Natural killer cell (primary cell): Measurements from ENCODE around the gene PDE11A. TPM values are rescaled to one million over a fixed set of nuclear protein-coding genes. Genes with fewer than 3 reads are reported as not detected.
"Not testable (repeated sequence)": the region's sequence is repeated elsewhere in the genome, so short reads cannot be mapped to it uniquely, and the experiment has no call there.

ENCODE experiments used
- ATAC-seq, 3 donors: fragments of 150-1000 bp in 2 of 3; fragments of 200-7000 bp in 1 of 3; cut with Tn5 transposase; 1 replicate in 1 of 3; 2 replicates in 2 of 3; pipeline ENCODE4 v1.10.0; 2021; ENCODE audit warnings: mild to moderate bottlenecking in 2 of 3, moderate library complexity in 2 of 3
- DNase-seq, 2 donors: peaks; one replicate each; pipeline versions ENCODE4 v3.0.0 to v3.0.0-alpha.2; 2013 to 2021; ENCODE audit warnings: mixed read lengths in 1 of 2
- H3K27ac ChIP-seq: one replicate; pipeline ENCODE4 v1.5.1; 2013; ENCODE audit warnings: mild to moderate bottlenecking, low read length
- H3K27me3 ChIP-seq: one replicate; pipeline ENCODE4 v1.6.1; 2013; ENCODE audit warnings: low read length; ENCODE audit not compliant: control insufficient read depth, insufficient read depth
- H3K36me3 ChIP-seq: one replicate; pipeline ENCODE4 v1.6.1; 2013; ENCODE audit warnings: low read length; ENCODE audit not compliant: control insufficient read depth, insufficient read depth
- H3K4me1 ChIP-seq: one replicate; pipeline ENCODE4 v1.6.1; 2013; ENCODE audit warnings: low read length; ENCODE audit not compliant: control insufficient read depth, insufficient read depth
- H3K4me3 ChIP-seq: one replicate; pipeline ENCODE4 v1.5.1; 2013; ENCODE audit warnings: low read length
- H3K9me3 ChIP-seq: one replicate; pipeline ENCODE4 v1.6.1; 2013; ENCODE audit warnings: low read length; ENCODE audit not compliant: control insufficient read depth, insufficient read depth
- H3K27ac Mint-ChIP-seq, 2 donors: one replicate each; pipeline ENCODE4 v1.8.0; 2022; ENCODE audit warnings: mild to moderate bottlenecking in 2 of 2, mixed read lengths in 2 of 2, moderate library complexity in 1 of 2
- H3K27me3 Mint-ChIP-seq, 2 donors: one replicate each; pipeline ENCODE4 v1.8.0; 2022; ENCODE audit warnings: low read depth in 2 of 2, mixed read lengths in 2 of 2
- H3K36me3 Mint-ChIP-seq: one replicate; pipeline ENCODE4 v1.8.0; 2022; ENCODE audit warnings: mixed read lengths
- H3K4me1 Mint-ChIP-seq, 2 donors: one replicate each; pipeline ENCODE4 v1.8.0; 2022; ENCODE audit warnings: mixed read lengths in 2 of 2
- H3K4me3 Mint-ChIP-seq: one replicate; pipeline ENCODE4 v1.8.0; 2022; ENCODE audit warnings: mild to moderate bottlenecking, moderate library complexity, mixed read lengths
- H3K9me3 Mint-ChIP-seq, 2 donors: one replicate each; pipeline ENCODE4 v1.8.0; 2022; ENCODE audit warnings: mixed read lengths in 2 of 2
- WGBS: methylation state at CpG from one replicate; pipeline ENCODE4 v1.1.7; 2013; ENCODE audit warnings: missing lambda C conversion rate; ENCODE audit not compliant: insufficient coverage; 5-methylcytosine and 5-hydroxymethylcytosine counted together
- intact Hi-C: fragments of 100-400 bp; cut with micrococcal nuclease; formaldehyde crosslinking; loops from one replicate; pipeline ENCODE4 v1.14.2; 2022
- total RNA-seq, 4 donors: library from RNA; stranded (reverse); fragments of 120-200 nt in 1 of 4; gene quantifications; one replicate each; pipeline versions ENCODE4 v1.2.3 to v1.2.4, GENCODE V29; 2013 to 2022
- TF ChIP-seq, protein P1 (sequence below): fragments of 200-600 bp; IDR thresholded peaks from one replicate; pipeline ENCODE4 v1.8.0; 2022; ENCODE audit warnings: antibody characterized with exemption

The PDE11A gene
- total RNA-seq, 3 donors from 2014 or later (not counting 1 experiment from before 2014, with no cell fraction given) = not detected

DNA sequence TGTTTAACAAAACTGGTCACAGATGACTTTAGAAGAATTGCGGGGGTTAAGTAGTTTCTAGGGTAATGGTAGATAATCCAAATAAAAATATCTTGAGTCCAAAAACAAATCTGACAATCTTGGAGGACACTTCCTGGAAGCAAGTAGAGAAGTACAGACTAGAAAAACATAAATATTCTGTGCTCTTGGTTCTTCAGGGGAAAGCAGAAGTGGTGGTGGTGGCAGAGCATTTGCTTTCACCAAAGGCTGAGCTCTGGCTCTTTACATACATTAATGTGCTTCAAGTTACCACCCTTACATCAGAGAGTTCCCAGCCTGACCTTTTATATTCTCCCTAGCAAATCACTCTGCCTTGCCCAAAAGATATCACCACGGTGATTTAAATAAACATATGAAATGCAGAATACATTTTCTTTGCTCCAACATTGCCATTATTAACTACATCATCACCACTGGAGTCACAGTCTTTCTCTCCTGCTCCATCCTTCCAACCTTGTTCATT, 15.3 kb downstream of the PDE11A start:
- no peaks in the 10 kb centered on the region for H3K4me1 ChIP-seq
- TF ChIP-seq, protein P1, sequence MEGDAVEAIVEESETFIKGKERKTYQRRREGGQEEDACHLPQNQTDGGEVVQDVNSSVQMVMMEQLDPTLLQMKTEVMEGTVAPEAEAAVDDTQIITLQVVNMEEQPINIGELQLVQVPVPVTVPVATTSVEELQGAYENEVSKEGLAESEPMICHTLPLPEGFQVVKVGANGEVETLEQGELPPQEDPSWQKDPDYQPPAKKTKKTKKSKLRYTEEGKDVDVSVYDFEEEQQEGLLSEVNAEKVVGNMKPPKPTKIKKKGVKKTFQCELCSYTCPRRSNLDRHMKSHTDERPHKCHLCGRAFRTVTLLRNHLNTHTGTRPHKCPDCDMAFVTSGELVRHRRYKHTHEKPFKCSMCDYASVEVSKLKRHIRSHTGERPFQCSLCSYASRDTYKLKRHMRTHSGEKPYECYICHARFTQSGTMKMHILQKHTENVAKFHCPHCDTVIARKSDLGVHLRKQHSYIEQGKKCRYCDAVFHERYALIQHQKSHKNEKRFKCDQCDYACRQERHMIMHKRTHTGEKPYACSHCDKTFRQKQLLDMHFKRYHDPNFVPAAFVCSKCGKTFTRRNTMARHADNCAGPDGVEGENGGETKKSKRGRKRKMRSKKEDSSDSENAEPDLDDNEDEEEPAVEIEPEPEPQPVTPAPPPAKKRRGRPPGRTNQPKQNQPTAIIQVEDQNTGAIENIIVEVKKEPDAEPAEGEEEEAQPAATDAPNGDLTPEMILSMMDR = no peak
- H3K4me1 Mint-ChIP-seq = no peaks in the 10 kb centered on the region
- 84% methylated on average over 2 of the region's 2 CpGs for WGBS
- H3K9me3 Mint-ChIP-seq = no peaks in the 10 kb centered on the region
- DNase-seq = no peak
- H3K9me3 ChIP-seq = no peaks in the 10 kb centered on the region
- no peak overlapping the region for H3K27ac Mint-ChIP-seq
- H3K27me3 ChIP-seq = no peaks in the 10 kb centered on the region
- intact Hi-C loops = no loop called here
- ATAC-seq = no peak
- no peak overlapping the region for H3K4me3 Mint-ChIP-seq
- peaks cover 0 to 12% of the 10 kb centered on the region in 2 donors for H3K27me3 Mint-ChIP-seq
- no peaks in the 10 kb centered on the region for H3K36me3 Mint-ChIP-seq
- no peak overlapping the region for H3K4me3 ChIP-seq
- H3K36me3 ChIP-seq = no peaks in the 10 kb centered on the region
- no peak overlapping the region for H3K27ac ChIP-seq

DNA sequence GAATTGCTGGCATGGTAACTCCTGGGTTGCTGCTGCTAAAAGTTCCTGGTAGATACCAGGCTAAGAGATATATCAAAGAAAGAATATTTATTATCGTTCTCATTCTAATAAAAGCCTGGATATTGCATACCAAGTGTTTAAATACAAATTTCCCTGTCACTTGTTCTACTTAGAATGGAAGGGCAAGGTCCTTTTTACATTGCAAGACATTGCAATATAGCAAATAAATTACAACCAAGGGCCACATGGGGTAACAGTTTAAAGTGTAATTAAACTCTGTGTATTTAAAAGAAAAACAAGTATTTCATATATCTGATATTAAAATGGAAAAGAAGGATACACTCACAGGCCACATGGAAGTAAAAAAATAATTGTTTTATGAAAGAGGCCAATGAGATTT, 16.2 kb downstream of the PDE11A start:
- H3K9me3 Mint-ChIP-seq = no peaks in the 10 kb centered on the region
- no peak overlapping the region for H3K4me3 Mint-ChIP-seq
- intact Hi-C loops = no loop called here
- ATAC-seq (no peak), DNase-seq (no peak)
- no peak overlapping the region for H3K4me3 ChIP-seq
- peaks cover 0 to 4% of the 10 kb centered on the region in 2 donors for H3K27me3 Mint-ChIP-seq
- H3K27ac ChIP-seq = no peak overlapping the region
- no peaks in the 10 kb centered on the region for H3K4me1 ChIP-seq
- no peaks in the 10 kb centered on the region for H3K36me3 Mint-ChIP-seq
- H3K9me3 ChIP-seq = no peaks in the 10 kb centered on the region
- no peaks in the 10 kb centered on the region for H3K27me3 ChIP-seq
- WGBS = no CpG with 5 or more reads among the region's 1 CpG
- no peak overlapping the region for H3K27ac Mint-ChIP-seq
- no peaks in the 10 kb centered on the region for H3K36me3 ChIP-seq
- H3K4me1 Mint-ChIP-seq = no peaks in the 10 kb centered on the region
- TF ChIP-seq, protein P1 = no peak

DNA sequence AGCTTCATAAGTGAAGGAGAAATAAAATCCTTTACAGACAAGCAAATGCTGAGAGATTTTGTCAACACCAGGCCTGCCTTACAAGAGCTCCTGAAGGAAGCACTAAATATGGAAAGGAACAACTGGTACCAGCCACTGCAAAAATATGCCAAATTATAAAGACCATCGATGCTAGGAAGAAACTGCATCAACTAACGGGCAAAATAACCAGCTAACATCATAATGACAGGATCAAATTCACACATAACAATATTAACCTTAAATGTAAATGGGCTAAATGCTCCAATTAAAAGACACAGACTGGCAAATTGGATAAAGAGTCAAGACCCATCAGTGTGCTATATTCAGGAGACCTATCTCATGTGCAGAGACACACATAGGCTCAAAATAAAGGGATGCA, 21.3 kb downstream of the PDE11A start:
- H3K4me3 ChIP-seq, H3K9me3 Mint-ChIP-seq, H3K27me3 ChIP-seq, H3K9me3 ChIP-seq, ATAC-seq, H3K27ac ChIP-seq, H3K27me3 Mint-ChIP-seq, H3K27ac Mint-ChIP-seq, DNase-seq, H3K4me1 ChIP-seq, H3K4me3 Mint-ChIP-seq, H3K36me3 ChIP-seq, H3K4me1 Mint-ChIP-seq, H3K36me3 Mint-ChIP-seq, intact Hi-C loops: not testable (repeated sequence)
- WGBS = no CpG with 5 or more reads among the region's 2 CpGs

DNA sequence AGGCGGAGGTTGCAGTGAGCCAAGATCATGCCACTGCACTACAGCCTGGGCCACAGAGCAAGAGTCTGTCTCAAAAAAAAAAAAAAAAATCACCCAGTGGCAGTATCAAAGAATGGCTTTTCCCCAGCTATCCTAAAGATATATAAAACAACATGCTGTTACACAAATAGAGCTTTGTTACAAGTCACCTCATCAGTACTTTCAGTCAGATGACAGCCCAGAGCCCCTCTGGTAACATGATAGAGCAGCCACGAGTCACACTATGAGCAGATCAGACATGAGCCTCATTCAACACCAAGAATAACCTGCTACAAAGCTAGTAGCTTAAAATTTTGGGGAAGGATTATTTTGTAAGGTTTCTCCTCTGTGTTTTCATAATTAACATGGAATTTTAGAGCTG, 25.2 kb downstream of the PDE11A start:
- H3K4me3 ChIP-seq = no peak overlapping the region
- TF ChIP-seq, protein P1 = no peak
- H3K27ac ChIP-seq = no peak overlapping the region
- WGBS = 100% methylated on average over 1 of the region's 2 CpGs
- ATAC-seq (no peak), DNase-seq (no peak)
- intact Hi-C loops = no loop called here
- Mint-ChIP-seq H3K36me3 (no peaks in the 10 kb centered on the region), H3K27me3 (no peaks in the 10 kb centered on the region), H3K27ac (no peak overlapping the region), H3K4me1 (no peaks in the 10 kb centered on the region), H3K4me3 (no peak overlapping the region), H3K9me3 (peaks cover 0 to 3% of the 10 kb centered on the region in 2 donors)
- no peaks in the 10 kb centered on the region for H3K9me3 ChIP-seq
- H3K27me3 ChIP-seq = no peaks in the 10 kb centered on the region
- H3K4me1 ChIP-seq = no peaks in the 10 kb centered on the region
- H3K36me3 ChIP-seq = no peaks in the 10 kb centered on the region
